NB4 (cell line): ENCODE data around the gene ZRANB3.
"Not testable (repeated sequence)": the region's sequence is repeated elsewhere in the genome, so short reads cannot be mapped to it uniquely, and the experiment has no call there.

Source experiments
- DNase-seq: peaks from one replicate; pipeline ENCODE4 v3.0.0; 2010; ENCODE audit warnings: low read depth
- H3K4me3 ChIP-seq: one replicate; pipeline ENCODE4 v1.5.1; 2011; ENCODE audit warnings: mild to moderate bottlenecking, low read depth, low read length, moderate library complexity
- MYC ChIP-seq: IDR thresholded peaks from 2 replicates; pipeline ENCODE4 v1.6.1; 2011; ENCODE audit warnings: low read depth, low read length
- POLR2A ChIP-seq: IDR thresholded peaks from 2 replicates; pipeline ENCODE4 v1.6.1; 2011; ENCODE audit warnings: mild to moderate bottlenecking; ENCODE audit not compliant: insufficient read length; ENCODE audit errors: extremely low read depth
- TF ChIP-seq, protein P1 (sequence below): IDR thresholded peaks from 2 replicates; pipeline ENCODE4 v1.6.1; 2011; ENCODE audit warnings: low read depth, low read length
- TF ChIP-seq, protein P2 (sequence below): IDR thresholded peaks from one replicate; pipeline ENCODE4 v1.5.1; 2012; ENCODE audit warnings: low read depth, low read length

Gene ZRANB3

DNA sequence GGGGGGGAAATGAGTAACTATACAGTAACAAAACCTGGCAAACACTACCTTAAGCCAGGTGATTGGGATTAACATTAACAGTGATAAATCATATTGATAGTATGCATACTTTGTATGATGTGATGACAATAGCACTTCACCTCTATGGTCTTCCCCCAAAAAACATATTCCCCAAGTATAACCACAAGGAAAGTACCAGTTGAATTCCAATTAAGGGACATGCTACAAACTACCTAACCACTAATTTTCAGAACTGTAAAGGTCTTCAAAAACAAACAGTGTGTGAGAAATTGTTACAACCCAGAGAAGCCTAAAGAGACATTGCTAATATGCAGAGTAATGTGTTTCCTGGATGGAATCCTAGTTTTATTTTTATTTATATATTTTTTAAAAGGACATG, 152.4 kb downstream of the ZRANB3 start:
- TF ChIP-seq MYC: no peak
- TF ChIP-seq, protein P1, sequence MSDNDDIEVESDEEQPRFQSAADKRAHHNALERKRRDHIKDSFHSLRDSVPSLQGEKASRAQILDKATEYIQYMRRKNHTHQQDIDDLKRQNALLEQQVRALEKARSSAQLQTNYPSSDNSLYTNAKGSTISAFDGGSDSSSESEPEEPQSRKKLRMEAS: no peak
- TF ChIP-seq POLR2A: no peak
- TF ChIP-seq, protein P2, sequence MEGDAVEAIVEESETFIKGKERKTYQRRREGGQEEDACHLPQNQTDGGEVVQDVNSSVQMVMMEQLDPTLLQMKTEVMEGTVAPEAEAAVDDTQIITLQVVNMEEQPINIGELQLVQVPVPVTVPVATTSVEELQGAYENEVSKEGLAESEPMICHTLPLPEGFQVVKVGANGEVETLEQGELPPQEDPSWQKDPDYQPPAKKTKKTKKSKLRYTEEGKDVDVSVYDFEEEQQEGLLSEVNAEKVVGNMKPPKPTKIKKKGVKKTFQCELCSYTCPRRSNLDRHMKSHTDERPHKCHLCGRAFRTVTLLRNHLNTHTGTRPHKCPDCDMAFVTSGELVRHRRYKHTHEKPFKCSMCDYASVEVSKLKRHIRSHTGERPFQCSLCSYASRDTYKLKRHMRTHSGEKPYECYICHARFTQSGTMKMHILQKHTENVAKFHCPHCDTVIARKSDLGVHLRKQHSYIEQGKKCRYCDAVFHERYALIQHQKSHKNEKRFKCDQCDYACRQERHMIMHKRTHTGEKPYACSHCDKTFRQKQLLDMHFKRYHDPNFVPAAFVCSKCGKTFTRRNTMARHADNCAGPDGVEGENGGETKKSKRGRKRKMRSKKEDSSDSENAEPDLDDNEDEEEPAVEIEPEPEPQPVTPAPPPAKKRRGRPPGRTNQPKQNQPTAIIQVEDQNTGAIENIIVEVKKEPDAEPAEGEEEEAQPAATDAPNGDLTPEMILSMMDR: no peak
- no peak for DNase-seq
- H3K4me3 ChIP-seq: no peak overlapping the region

DNA sequence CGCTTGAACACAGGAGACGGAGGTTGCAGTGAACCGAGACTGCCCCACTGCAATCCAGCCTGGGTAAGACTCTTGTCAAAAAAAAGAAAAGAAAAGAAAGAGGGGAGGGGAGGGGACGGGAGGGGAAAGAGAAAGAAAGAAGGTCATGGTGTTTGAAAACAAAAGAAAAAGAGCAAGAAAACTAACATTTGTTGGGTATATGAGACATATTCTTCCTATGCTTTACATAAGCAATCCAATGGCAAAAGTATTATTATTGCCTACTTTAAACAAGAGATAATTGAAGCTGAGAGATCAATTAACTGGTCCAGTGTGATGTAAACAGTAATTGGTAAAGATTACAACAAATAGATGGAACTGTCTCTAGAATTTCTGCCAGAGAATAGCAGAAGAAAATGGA, 157.3 kb downstream of the ZRANB3 start:
- TF ChIP-seq, protein P2: no peak
- TF ChIP-seq, protein P1: no peak
- TF ChIP-seq MYC: no peak
- no peak for TF ChIP-seq POLR2A
- no peak for DNase-seq
- H3K4me3 ChIP-seq: no peak overlapping the region

DNA sequence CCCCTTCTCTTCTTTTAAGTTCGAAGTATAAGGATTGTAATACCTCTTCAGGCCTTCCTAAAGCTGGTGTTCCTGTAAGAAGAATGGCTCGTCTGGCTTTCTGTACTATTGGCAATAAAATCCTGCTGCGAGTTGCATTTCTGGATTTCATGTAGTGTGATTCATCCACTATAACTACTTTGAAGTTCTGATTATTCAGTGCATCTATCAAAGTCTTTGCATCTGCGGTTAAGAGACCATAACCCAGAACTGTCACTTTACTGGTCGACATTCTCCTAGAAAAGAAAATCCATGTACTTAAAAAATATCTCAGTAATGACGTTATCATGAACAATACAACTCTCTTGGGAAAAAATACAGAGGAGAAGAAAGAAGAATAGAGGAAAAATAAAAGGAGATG, 181.1 kb downstream of the ZRANB3 start:
- DNase-seq: no peak
- no peak overlapping the region for H3K4me3 ChIP-seq
- TF ChIP-seq POLR2A (no peak), MYC (no peak)
- TF ChIP-seq, protein P2: no peak
- TF ChIP-seq, protein P1: no peak

DNA sequence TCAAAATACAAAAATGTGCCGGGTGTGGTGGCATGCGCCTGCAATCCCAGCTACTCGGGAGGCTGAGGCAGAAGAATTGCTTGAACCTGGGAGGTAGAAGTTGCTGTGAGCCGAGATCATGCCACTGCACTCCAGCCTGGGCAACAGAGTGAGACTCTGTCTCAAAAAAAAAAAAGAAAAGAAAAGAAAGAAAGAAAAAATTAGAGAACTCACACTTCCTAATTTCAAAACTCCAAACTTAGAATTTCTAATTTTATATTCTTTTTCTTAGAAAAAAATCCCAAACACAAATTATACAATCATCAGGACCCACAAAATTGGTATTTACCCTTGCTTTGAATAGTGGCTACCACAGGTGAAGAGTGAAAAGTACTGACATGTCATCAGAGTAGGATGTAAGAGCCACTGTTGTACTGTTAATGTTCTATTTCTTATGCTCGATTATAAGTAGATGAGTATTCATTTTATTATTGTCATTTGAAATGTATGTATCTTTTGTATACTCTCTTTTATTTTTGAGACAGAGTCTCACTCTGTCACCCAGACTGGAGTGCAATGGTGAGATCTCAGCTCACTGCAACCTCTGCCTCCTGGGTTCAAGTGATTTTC, 182.8 kb downstream of the ZRANB3 start:
- DNase-seq, H3K4me3 ChIP-seq: not testable (repeated sequence)

DNA sequence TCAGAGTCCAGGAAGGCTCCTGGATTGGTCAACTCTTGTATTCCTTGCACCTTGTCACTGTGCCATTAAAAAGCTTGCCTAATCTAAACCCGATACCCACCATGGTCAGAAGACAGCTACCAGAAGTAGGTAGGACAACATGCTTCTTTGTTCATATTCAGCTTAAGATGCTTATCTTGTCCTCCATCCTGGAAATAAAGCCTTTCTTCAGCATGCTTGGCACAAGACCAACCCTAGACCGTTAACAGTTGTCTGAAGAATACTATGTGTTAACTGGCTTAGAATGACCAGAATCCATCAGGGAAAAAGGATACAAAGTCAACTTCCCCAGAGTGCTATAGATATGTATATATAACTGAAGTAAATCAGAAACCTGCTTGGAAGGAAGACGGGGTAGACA, 193.9 kb downstream of the ZRANB3 start:
- no peak overlapping the region for H3K4me3 ChIP-seq
- DNase-seq: no peak
- TF ChIP-seq, protein P2: no peak
- TF ChIP-seq MYC (no peak), POLR2A (no peak)
- TF ChIP-seq, protein P1: no peak

DNA sequence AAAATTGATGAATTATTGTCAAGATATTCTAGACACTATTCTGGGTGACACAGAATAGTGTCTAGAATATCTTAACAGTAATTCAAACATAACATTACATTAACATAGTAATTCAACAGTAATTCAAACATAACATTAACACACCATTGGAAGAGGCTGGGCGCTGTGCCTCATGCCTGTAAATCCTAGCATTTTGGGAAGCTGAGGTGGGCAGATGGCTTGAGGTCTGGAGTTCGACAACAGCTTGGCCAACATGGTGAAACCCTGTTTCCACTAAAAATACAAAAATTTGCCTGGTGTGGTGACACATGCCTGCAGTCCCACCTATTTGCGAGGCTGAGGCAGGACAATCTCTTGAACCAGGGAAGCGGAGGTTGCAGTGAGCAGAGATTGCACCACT, 195.8 kb downstream of the ZRANB3 start:
- TF ChIP-seq, protein P1: no peak
- no peak for TF ChIP-seq MYC
- TF ChIP-seq, protein P2: no peak
- no peak for TF ChIP-seq POLR2A
- DNase-seq: no peak
- no peak overlapping the region for H3K4me3 ChIP-seq
